K562 (cell line): ENCODE measurements around the gene CPVL. TPM values are rescaled to one million over a fixed set of nuclear protein-coding genes. Genes with fewer than 3 reads are reported as not detected.

Experiments
- ATAC-seq: fragments of 200-7000 bp; cut with Tn5 transposase; 3 replicates; pipeline ENCODE4 v1.9.1; 2020; ENCODE audit warnings: moderate library complexity
- BruUV-seq: library from RNA; stranded (reverse); fragments of 400-500 nt; replicated peaks from 2 replicates; lab custom pipeline; 2021; lab: Mats Ljungman, UMichigan
- CTCF ChIA-PET: fragments of 300-600 bp; formaldehyde crosslinking; extraction: SDS; loops from one replicate; lab custom pipeline; 2021; ENCODE audit warnings: low intra/inter-chr PET ratio; lab: Yijun Ruan, JAX
- POLR2A ChIA-PET: fragments of 300-600, 350-650 bp; sonication (Branson Sonifier 250); formaldehyde crosslinking; extraction: SDS; loops from one replicate; lab custom pipeline; 2021; ENCODE audit warnings: antibody characterized with exemption, inconsistent platforms; lab: Yijun Ruan, JAX
- DNase-seq, 4 experiments: peaks; one replicate each; pipeline versions ENCODE4 v3.0.0 to v3.0.0-alpha.2; 2011 to 2018; ENCODE audit warnings: low spot score in 3 of 4, mixed read lengths in 3 of 4; ENCODE audit errors: extremely low read depth in 1 of 4
- FAIRE-seq: peaks from 2 replicates; lab custom pipeline; 2011; peaks lifted over from hg19 to GRCh38; lab: Jason Lieb, UNC
- H2AFZ ChIP-seq: 2 replicates; pipeline ENCODE4 v1.6.0; 2011; ENCODE audit warnings: low read depth, low read length, control low read depth, inconsistent platforms
- H3K27ac ChIP-seq: fragments of 200-600 bp; 3 replicates; pipeline ENCODE4 v1.8.0; 2011; ENCODE audit warnings: low read depth, mild to moderate bottlenecking, control low read depth, inconsistent platforms, low read length, moderate library complexity, mixed read lengths; ENCODE audit errors: extremely low read depth
- H3K27me3 ChIP-seq, 2 experiments: fragments of 300-600 bp in 1 of 2; 2 replicates in 1 of 2; 3 replicates in 1 of 2; pipeline versions ENCODE4 v1.6.0 to v1.8.0; 2011; ENCODE audit warnings: inconsistent platforms in 2 of 2, low read length in 2 of 2, mild to moderate bottlenecking in 1 of 2, mixed read lengths in 1 of 2, moderate library complexity in 1 of 2; ENCODE audit not compliant: control insufficient read depth in 2 of 2, insufficient read depth in 2 of 2
- H3K36me3 ChIP-seq: fragments of 300-600 bp; 3 replicates; pipeline ENCODE4 v1.8.0; 2011; ENCODE audit warnings: mild to moderate bottlenecking, low read length, inconsistent platforms; ENCODE audit not compliant: control insufficient read depth, insufficient read depth
- H3K4me1 ChIP-seq, 2 experiments: fragments of 200-600 bp in 1 of 2; replicated peaks in 1 of 2; 2 replicates in 1 of 2; 3 replicates in 1 of 2; pipeline versions ENCODE4 v1.5.1 to v1.8.0; 2011; ENCODE audit warnings: inconsistent platforms in 2 of 2, low read length in 2 of 2, mild to moderate bottlenecking in 1 of 2, mixed read lengths in 1 of 2, moderate library complexity in 1 of 2; ENCODE audit not compliant: control insufficient read depth in 2 of 2, insufficient read depth in 2 of 2
- H3K4me2 ChIP-seq: 2 replicates; pipeline ENCODE4 v1.6.1; 2011; ENCODE audit warnings: low read length, control low read depth, inconsistent platforms, mixed read lengths; ENCODE audit not compliant: insufficient read depth
- H3K4me3 ChIP-seq: fragments of 200-600 bp; sonication (generic), shearing (Covaris generic); 2 replicates; pipeline ENCODE4 v1.5.1; 2016; ENCODE audit warnings: control low read depth, inconsistent platforms
- H3K79me2 ChIP-seq: fragments of 200-600 bp; 3 replicates; pipeline ENCODE4 v1.8.0; 2011; ENCODE audit warnings: low read length, inconsistent platforms; ENCODE audit not compliant: control insufficient read depth, insufficient read depth
- H3K9ac ChIP-seq, 2 experiments: 2 replicates each; pipeline versions ENCODE4 v1.6.0 to v1.6.1; 2011; ENCODE audit warnings: low read depth in 2 of 2, low read length in 2 of 2, control low read depth in 1 of 2, inconsistent platforms in 1 of 2, mild to moderate bottlenecking in 1 of 2, mixed read lengths in 1 of 2; ENCODE audit not compliant: insufficient read depth in 1 of 2
- H3K9me1 ChIP-seq: one replicate; pipeline ENCODE4 v1.6.0; 2011; ENCODE audit warnings: inconsistent platforms, mild to moderate bottlenecking, low read length, moderate library complexity; ENCODE audit not compliant: control insufficient read depth, insufficient read depth
- H3K9me3 ChIP-seq: replicated peaks from 2 replicates; pipeline ENCODE4 v1.5.1; 2011; ENCODE audit warnings: low read depth, low read length, inconsistent platforms; ENCODE audit not compliant: control insufficient read depth, insufficient read depth
- H4K20me1 ChIP-seq: replicated peaks from 2 replicates; pipeline ENCODE4 v1.6.1; 2011; ENCODE audit warnings: low read length, inconsistent platforms, mixed read lengths; ENCODE audit not compliant: control insufficient read depth, insufficient read depth
- BRD9 ChIP-seq: fragments of 450-650 bp; IDR thresholded peaks from 2 replicates; pipeline ENCODE4 v1.6.1; 2018; ENCODE audit warnings: low read depth; ENCODE audit not compliant: partially characterized antibody
- E2F5 ChIP-seq: sonication (generic); formaldehyde crosslinking; IDR thresholded peaks from 2 replicates; pipeline ENCODE4 v1.8.0; 2022; ENCODE audit warnings: mild to moderate bottlenecking, missing genetic modification reagents
- MIER1 ChIP-seq: fragments of 450-650 bp; IDR thresholded peaks from 2 replicates; pipeline ENCODE4 v1.6.1; 2016; ENCODE audit warnings: antibody characterized with exemption, mild to moderate bottlenecking, low read depth
- NR3C1 ChIP-seq: sonication (generic); formaldehyde crosslinking; IDR thresholded peaks from 2 replicates; pipeline ENCODE4 v1.8.1; 2022; ENCODE audit warnings: missing genetic modification reagents
- PML ChIP-seq: IDR thresholded peaks from 2 replicates; pipeline ENCODE4 v1.6.1; 2012; ENCODE audit warnings: low read length, inconsistent platforms
- SLC30A9 ChIP-seq: fragments of 250-450 bp; sonication (Bioruptor Pico); IDR thresholded peaks from 2 replicates; pipeline ENCODE4 v1.8.0; 2022; ENCODE audit warnings: mild to moderate bottlenecking, moderate library complexity
- XRCC5 ChIP-seq: fragments of 200-400 bp; formaldehyde crosslinking; IDR thresholded peaks from 2 replicates; pipeline ENCODE4 v1.6.1; 2017; ENCODE audit warnings: low read depth, mild to moderate bottlenecking, low read length
- ZBTB8A ChIP-seq: fragments of 450-650 bp; IDR thresholded peaks from 2 replicates; pipeline ENCODE4 v1.6.1; 2018; ENCODE audit warnings: mild to moderate bottlenecking, moderate library complexity; ENCODE audit not compliant: partially characterized antibody
- ZSCAN29 ChIP-seq: fragments of 450-650 bp; IDR thresholded peaks from 2 replicates; pipeline ENCODE4 v1.6.1; 2017
- WGBS: fragments of 100-300 bp; shearing (Covaris generic); methylation state at CpG from one replicate; pipeline ENCODE4 v1.1.6; 2016; ENCODE audit warnings: low coverage, mixed read lengths; ENCODE audit not compliant: insufficient coverage; ENCODE audit errors: missing lambda C conversion rate; 5-methylcytosine and 5-hydroxymethylcytosine counted together
- in situ Hi-C: fragments of 300-500 bp; cut with MboI; formaldehyde crosslinking; loops from 4 replicates; pipeline ENCODE4 v1.15.0; 2018; ENCODE audit warnings: inconsistent platforms, mixed read lengths
- intact Hi-C: fragments of 100-400 bp; cut with micrococcal nuclease; formaldehyde crosslinking; loops from 2 replicates; pipeline ENCODE4 v1.14.2; 2022
- polyA plus RNA-seq, 8 experiments: library from polyadenylated mRNA; depleted of rRNA in 4 of 8; stranded (reverse) in 5 of 8; unstranded in 3 of 8; fragments of >200 nt; fragmentation: Nextera tagmentation in 2 of 8; fragmentation: Illumina TruSeq in 1 of 8; extraction: Ambion mirVana in 2 of 8; extraction: Trizol in 1 of 8; gene quantifications; 2 replicates each; pipeline versions ENCODE4 v1.2.1 to v1.2.3, GENCODE V29; 2011 to 2014; ENCODE audit warnings: inconsistent platforms in 1 of 8, missing spikeins in 1 of 8
- total RNA-seq, 7 experiments: library from RNA; depleted of rRNA in 6 of 7; stranded (reverse); fragments of >200 nt in 6 of 7; fragmentation: Illumina TruSeq in 2 of 7; extraction: Trizol in 2 of 7; gene quantifications; 2 replicates each; pipeline versions ENCODE4 v1.2.1 to v1.2.3, GENCODE V29; 2011 to 2021; ENCODE audit warnings: low replicate concordance in 1 of 7

Gene CPVL
- total and polyA plus RNA-seq, 9 of the 15 experiments (the other 6 are each of a cell fraction or from before 2014, with no cell fraction given): 0.89 to 2.4 (median 1.5) TPM

DNA sequence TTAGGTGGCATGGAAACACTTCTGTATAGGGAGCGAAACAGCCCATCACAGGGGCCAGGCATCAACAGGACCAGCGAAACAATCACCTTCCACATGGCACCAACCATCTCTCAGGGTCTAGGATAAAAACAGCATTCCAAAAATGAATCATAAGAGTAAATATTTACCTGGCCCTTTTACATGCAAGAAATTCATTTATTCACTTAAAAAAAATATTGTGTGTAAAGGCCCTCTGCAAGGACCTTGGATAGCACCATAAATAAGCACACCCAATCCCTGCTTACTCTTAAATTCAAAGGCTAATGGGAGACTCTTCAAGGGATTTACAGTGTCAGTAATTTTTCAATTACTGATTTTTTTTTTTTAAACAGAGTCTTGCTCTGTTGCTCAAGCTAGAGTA, 25.4 kb downstream of the CPVL start:
- Histone ChIP-seq H3K9ac (no peak overlapping the region), H3K9me1 (no peaks in the 10 kb centered on the region), H3K27ac (no peak overlapping the region), H3K9me3 (no peaks in the 10 kb centered on the region), H4K20me1 (no peaks in the 10 kb centered on the region), H3K4me2 (no peak overlapping the region), H3K4me1 (no peaks in the 10 kb centered on the region), H3K4me3 (no peak overlapping the region), H3K27me3 (no peaks in the 10 kb centered on the region), H3K79me2 (no peaks in the 10 kb centered on the region), H3K36me3 (no peaks in the 10 kb centered on the region), H2AFZ (no peak overlapping the region)
- ATAC-seq: no peak
- in situ Hi-C loops (no loop called here), intact Hi-C loops (no loop called here)
- FAIRE-seq: no peak
- DNase-seq: no peak
- BruUV-seq: no TSS peak
- POLR2A ChIA-PET: no interaction called here
- CTCF ChIA-PET: no interaction called here
- TF ChIP-seq SLC30A9 (CRISPR knock-in tag) (no peak), ZSCAN29 (no peak), XRCC5 (no peak), PML (no peak), ZBTB8A (no peak), NR3C1 (CRISPR knock-in tag) (no peak), MIER1 (no peak), BRD9 (no peak), E2F5 (CRISPR knock-in tag) (no peak)
- 4% methylated on average over 2 of the region's 2 CpGs for WGBS
